ENCODE measurements around the gene KNOP1. TPM values are rescaled to one million over a fixed set of nuclear protein-coding genes. Genes with fewer than 3 reads are reported as not detected.

The KNOP1 gene
- total and polyA plus RNA-seq, 2 donors (not counting 3 experiments of a cell fraction or from before 2014, with no cell fraction given) = 6.7 to 33.5 TPM

DNA sequence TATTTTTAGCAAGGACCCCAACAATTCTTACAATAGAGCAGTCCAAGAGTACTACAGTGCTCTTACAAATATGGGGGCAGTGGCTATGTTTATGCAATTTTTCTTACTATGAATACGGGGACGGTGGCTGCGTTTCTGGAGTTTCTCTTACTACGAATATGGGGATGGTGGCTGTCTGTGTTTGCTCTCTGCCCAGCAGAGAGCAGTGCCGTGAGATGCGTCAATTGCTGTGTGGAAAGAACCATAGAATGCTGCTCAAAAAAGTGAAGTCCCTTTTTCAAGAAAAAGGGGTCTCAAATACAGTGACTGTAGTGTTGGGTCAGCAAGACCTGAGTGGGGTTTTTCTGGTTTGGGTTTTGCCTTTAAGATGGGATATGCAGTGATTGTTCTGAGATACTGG is 53.9 kb downstream of the KNOP1 start:
- Histone ChIP-seq H3K4me2 (ENCODE audit: insufficient read depth, low read length) (no peak overlapping the region), H4K20me1 (replicated peaks; ENCODE audit: control insufficient read depth, extremely low read depth, insufficient read depth, low read length) (no peaks in the 10 kb centered on the region), H3K79me2 (ENCODE audit: control insufficient read depth, insufficient read depth, low read length) (no peaks in the 10 kb centered on the region), H3K9ac (replicated peaks; ENCODE audit: extremely low read depth, insufficient read depth, low read length) (no peak overlapping the region), H3K36me3 (ENCODE audit: control insufficient read depth in 2 of 2, extremely low read depth in 1 of 2, insufficient read depth in 2 of 2, low read length in 2 of 2) (peaks cover 0 to 5% of the 10 kb centered on the region in 2 experiments), H3K4me1 (ENCODE audit: control insufficient read depth, extremely low read depth, insufficient read depth, low read length) (no peaks in the 10 kb centered on the region), H3K9me1 (replicated peaks; ENCODE audit: control insufficient read depth, extremely low read depth, insufficient read depth, low read length) (no peaks in the 10 kb centered on the region), H3K27me3 (ENCODE audit: control insufficient read depth in 2 of 2, insufficient read depth in 2 of 2, low read length in 2 of 2) (no peaks in the 10 kb centered on the region), H3K27ac (ENCODE audit: insufficient read depth, low read depth, low read length) (no peak overlapping the region), H3K9me3 (replicated peaks; ENCODE audit: control insufficient read depth, insufficient read depth, low read length) (no peaks in the 10 kb centered on the region), H2AFZ (ENCODE audit: low read depth, low read length) (no peak overlapping the region), H3K4me3 (replicated peaks in 1 of 3; ENCODE audit: insufficient read depth in 1 of 3, low read depth in 1 of 3, low read length in 3 of 3) (no peak overlapping the region)
- BruUV-seq (replicated peaks) = no TSS peak
- FAIRE-seq (no peak), DNase-seq (ENCODE audit: low read depth, low spot score) (no peak)
- CTCF ChIA-PET = interaction anchor here (0.8 kb wide), 1 partner anchor 220 kb away, joined by 3 read pairs; the partner anchor contains the start of gene GPRC5B
- TF ChIP-seq EZH2 (IDR thresholded peaks at IDR 0.05; ENCODE audit: borderline replicate concordance, low read depth, low read length, severe bottlenecking) = no peak
- no peak for TF ChIP-seq GATA2 (IDR thresholded peaks at IDR 0.05; ENCODE audit: insufficient read depth, insufficient read length, low read depth, low read length)
- no peak for TF ChIP-seq FOS (IDR thresholded peaks at IDR 0.05; ENCODE audit: borderline replicate concordance, insufficient read depth, low read length)
- TF ChIP-seq, protein P1, sequence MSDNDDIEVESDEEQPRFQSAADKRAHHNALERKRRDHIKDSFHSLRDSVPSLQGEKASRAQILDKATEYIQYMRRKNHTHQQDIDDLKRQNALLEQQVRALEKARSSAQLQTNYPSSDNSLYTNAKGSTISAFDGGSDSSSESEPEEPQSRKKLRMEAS (IDR thresholded peaks at IDR 0.05; ENCODE audit: insufficient read depth, insufficient read length) = no peak
- no peak for TF ChIP-seq MYC (IDR thresholded peaks at IDR 0.05; ENCODE audit: low read depth, low read length)
- POLR2A ChIA-PET = no interaction called here
- dilution Hi-C loops (cut with MboI; ENCODE audit: extremely low pct_ligation_motif_present, low sequenced_read_pairs) (no loop called here), intact Hi-C loops (cut with micrococcal nuclease) (no loop called here)

DNA sequence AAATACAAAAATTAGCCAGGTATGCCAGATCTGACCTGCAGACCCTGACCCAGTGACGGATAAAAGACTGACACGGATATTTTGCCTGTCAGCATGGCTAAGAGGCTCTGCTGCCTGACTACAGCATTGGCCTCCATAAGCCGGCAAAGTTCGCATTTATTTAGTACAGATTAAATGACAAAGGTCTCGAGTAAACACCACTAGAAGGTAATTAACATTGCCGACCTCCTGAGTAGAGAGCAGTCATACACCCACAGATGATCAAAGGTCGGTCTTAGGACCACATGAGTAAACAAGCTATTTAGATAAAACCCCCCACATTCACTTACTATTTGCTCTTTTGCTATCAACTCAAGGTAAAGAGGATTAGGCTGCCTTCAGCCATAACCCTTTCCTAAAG is 55.7 kb downstream of the KNOP1 start:
- no peak overlapping the region for H3K9ac ChIP-seq (replicated peaks; ENCODE audit: extremely low read depth, insufficient read depth, low read length)
- no TSS peak for BruUV-seq (replicated peaks)
- intact Hi-C loops (cut with micrococcal nuclease) (no loop called here), dilution Hi-C loops (cut with MboI; ENCODE audit: extremely low pct_ligation_motif_present, low sequenced_read_pairs) (no loop called here)
- no peak for DNase-seq (ENCODE audit: low read depth, low spot score)
- no peaks in the 10 kb centered on the region for H3K27me3 ChIP-seq (ENCODE audit: control insufficient read depth in 2 of 2, insufficient read depth in 2 of 2, low read length in 2 of 2)
- no peaks in the 10 kb centered on the region for H4K20me1 ChIP-seq (replicated peaks; ENCODE audit: control insufficient read depth, extremely low read depth, insufficient read depth, low read length)
- TF ChIP-seq EZH2 (IDR thresholded peaks at IDR 0.05; ENCODE audit: borderline replicate concordance, low read depth, low read length, severe bottlenecking) (no peak), FOS (IDR thresholded peaks at IDR 0.05; ENCODE audit: borderline replicate concordance, insufficient read depth, low read length) (no peak), MYC (IDR thresholded peaks at IDR 0.05; ENCODE audit: low read depth, low read length) (no peak)
- TF ChIP-seq, protein P2, sequence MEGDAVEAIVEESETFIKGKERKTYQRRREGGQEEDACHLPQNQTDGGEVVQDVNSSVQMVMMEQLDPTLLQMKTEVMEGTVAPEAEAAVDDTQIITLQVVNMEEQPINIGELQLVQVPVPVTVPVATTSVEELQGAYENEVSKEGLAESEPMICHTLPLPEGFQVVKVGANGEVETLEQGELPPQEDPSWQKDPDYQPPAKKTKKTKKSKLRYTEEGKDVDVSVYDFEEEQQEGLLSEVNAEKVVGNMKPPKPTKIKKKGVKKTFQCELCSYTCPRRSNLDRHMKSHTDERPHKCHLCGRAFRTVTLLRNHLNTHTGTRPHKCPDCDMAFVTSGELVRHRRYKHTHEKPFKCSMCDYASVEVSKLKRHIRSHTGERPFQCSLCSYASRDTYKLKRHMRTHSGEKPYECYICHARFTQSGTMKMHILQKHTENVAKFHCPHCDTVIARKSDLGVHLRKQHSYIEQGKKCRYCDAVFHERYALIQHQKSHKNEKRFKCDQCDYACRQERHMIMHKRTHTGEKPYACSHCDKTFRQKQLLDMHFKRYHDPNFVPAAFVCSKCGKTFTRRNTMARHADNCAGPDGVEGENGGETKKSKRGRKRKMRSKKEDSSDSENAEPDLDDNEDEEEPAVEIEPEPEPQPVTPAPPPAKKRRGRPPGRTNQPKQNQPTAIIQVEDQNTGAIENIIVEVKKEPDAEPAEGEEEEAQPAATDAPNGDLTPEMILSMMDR (IDR thresholded peaks at IDR 0.05; ENCODE audit: extremely low read depth in 1 of 2, insufficient read depth in 1 of 2, low read depth in 1 of 2, low read length in 2 of 2) = no peak
- no peak overlapping the region for H3K4me3 ChIP-seq (replicated peaks in 1 of 3; ENCODE audit: insufficient read depth in 1 of 3, low read depth in 1 of 3, low read length in 3 of 3)
- H2AFZ ChIP-seq (ENCODE audit: low read depth, low read length) = no peak overlapping the region
- POLR2A ChIA-PET = no interaction called here
- H3K36me3 ChIP-seq (ENCODE audit: control insufficient read depth in 2 of 2, extremely low read depth in 1 of 2, insufficient read depth in 2 of 2, low read length in 2 of 2) = peaks cover 0 to 2% of the 10 kb centered on the region in 2 experiments
- FAIRE-seq = no peak
- H3K9me1 ChIP-seq (replicated peaks; ENCODE audit: control insufficient read depth, extremely low read depth, insufficient read depth, low read length) = no peaks in the 10 kb centered on the region
- H3K4me1 ChIP-seq (ENCODE audit: control insufficient read depth, extremely low read depth, insufficient read depth, low read length) = no peaks in the 10 kb centered on the region
- H3K27ac ChIP-seq (ENCODE audit: insufficient read depth, low read depth, low read length) = no peak overlapping the region
- no peak overlapping the region for H3K4me2 ChIP-seq (ENCODE audit: insufficient read depth, low read length)
- no peaks in the 10 kb centered on the region for H3K79me2 ChIP-seq (ENCODE audit: control insufficient read depth, insufficient read depth, low read length)
- no peaks in the 10 kb centered on the region for H3K9me3 ChIP-seq (replicated peaks; ENCODE audit: control insufficient read depth, insufficient read depth, low read length)
- CTCF ChIA-PET = interaction anchor here (1.4 kb wide), 2 partner anchors 222 to 224 kb away, joined by 3 read pairs; partner anchors contain the start of gene GPRC5B

Measured in endothelial cell of umbilical vein (primary cell).